PFSK-1 (cell line): ENCODE data around the gene TP53I13. TPM values are rescaled to one million over a fixed set of nuclear protein-coding genes. Genes with fewer than 3 reads are reported as not detected.
A peak's percentile ranks its signal among the peaks of the same experiment; 100 is the strongest.

Source experiments
- FOXP2 ChIP-seq: optimal IDR thresholded peaks from 2 replicates; pipeline ENCODE3; 2011; ENCODE audit warnings: borderline replicate concordance, control low read depth, inconsistent platforms; ENCODE audit not compliant: insufficient read depth; ENCODE audit errors: extremely low read length, extremely low read depth
- POLR2AphosphoS5 ChIP-seq: IDR thresholded peaks from 2 replicates; pipeline ENCODE4 v1.6.1; 2012; ENCODE audit warnings: low read depth, mild to moderate bottlenecking, control low read depth, low read length, moderate library complexity
- SIN3A ChIP-seq: IDR thresholded peaks from 2 replicates; pipeline ENCODE4 v1.6.1; 2012; ENCODE audit warnings: mild to moderate bottlenecking, low read length, moderate library complexity, borderline replicate concordance; ENCODE audit not compliant: insufficient read depth
- TAF1 ChIP-seq: IDR thresholded peaks from 2 replicates; pipeline ENCODE4 v1.6.1; 2012; ENCODE audit warnings: low read length, control low read depth, borderline replicate concordance; ENCODE audit not compliant: insufficient read depth
- polyA plus RNA-seq: library from polyadenylated mRNA; unstranded; fragments of >200 nt; gene quantifications from one replicate; pipeline ENCODE4 v1.2.1, GENCODE V29; 2012; ENCODE audit warnings: low read depth, missing spikeins; ENCODE audit not compliant: insufficient read length
- TF ChIP-seq, protein P1 (sequence below), 2 experiments: IDR thresholded peaks; 2 replicates each; pipeline versions ENCODE4 v1.6.1 to v1.8.0; 2011 to 2012; ENCODE audit warnings: low read depth in 2 of 2, low read length in 2 of 2, control low read depth in 1 of 2, inconsistent platforms in 1 of 2, mild to moderate bottlenecking in 1 of 2, moderate library complexity in 1 of 2; ENCODE audit not compliant: insufficient read depth in 1 of 2

The TP53I13 gene, protein sequence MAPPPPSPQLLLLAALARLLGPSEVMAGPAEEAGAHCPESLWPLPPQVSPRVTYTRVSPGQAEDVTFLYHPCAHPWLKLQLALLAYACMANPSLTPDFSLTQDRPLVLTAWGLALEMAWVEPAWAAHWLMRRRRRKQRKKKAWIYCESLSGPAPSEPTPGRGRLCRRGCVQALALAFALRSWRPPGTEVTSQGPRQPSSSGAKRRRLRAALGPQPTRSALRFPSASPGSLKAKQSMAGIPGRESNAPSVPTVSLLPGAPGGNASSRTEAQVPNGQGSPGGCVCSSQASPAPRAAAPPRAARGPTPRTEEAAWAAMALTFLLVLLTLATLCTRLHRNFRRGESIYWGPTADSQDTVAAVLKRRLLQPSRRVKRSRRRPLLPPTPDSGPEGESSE
- polyA plus RNA-seq = 74.6 TPM

DNA sequence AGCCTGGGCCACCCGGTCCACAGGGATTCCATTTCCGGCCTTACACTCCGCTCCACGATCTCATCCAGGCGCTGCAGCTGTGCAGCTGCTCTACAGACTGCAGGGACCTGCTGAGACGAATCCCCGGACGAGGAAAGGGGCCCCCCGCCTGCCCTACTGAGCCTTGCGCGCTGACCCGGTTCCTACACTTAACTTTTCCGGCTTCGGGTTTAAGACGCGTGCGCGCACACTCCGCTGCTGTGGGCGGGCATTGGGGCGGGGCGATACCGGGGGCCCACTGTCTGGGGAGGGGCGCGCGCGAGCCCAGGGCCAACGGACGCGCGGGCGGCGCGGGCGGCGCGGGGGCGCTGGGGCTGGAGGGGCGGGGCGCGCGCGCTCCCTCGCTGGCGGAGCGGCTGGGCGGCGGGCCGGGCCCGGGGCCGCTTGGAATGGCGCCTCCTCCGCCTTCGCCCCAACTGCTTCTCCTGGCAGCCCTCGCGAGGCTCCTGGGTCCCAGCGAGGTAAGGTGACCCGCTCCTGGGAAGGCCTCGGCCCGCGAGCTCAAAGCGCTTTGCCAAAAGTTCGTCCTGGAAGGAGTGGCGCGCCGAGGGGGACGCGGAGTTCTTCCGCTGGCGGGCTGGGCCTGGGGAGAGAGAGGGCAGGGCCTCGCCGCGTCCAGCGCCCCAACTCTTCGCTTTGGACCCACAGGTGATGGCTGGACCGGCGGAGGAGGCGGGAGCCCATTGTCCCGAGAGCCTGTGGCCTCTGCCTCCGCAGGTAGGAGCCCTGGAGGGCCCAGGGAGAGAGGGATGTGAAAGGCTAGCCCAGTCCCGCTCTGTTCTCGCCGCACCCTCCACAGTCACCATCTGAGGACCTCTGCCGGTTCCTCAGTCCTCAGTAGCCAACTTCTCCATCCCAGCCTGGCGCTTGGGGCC lies at the start of gene TP53I13:
Gene TP53I13, plus strand, starts transcription at position 371 of the 914 bp plus-strand sequence. Its CDS starts 58 bp downstream, at position 429.
- TF ChIP-seq FOXP2 (peak; percentile 49), SIN3A (no peak), TAF1 (0 out of 2 replicates have a peak, but pooled peaks have one; percentile 42), POLR2AphosphoS5 (peak; percentile 88)
- TF ChIP-seq, protein P1, sequence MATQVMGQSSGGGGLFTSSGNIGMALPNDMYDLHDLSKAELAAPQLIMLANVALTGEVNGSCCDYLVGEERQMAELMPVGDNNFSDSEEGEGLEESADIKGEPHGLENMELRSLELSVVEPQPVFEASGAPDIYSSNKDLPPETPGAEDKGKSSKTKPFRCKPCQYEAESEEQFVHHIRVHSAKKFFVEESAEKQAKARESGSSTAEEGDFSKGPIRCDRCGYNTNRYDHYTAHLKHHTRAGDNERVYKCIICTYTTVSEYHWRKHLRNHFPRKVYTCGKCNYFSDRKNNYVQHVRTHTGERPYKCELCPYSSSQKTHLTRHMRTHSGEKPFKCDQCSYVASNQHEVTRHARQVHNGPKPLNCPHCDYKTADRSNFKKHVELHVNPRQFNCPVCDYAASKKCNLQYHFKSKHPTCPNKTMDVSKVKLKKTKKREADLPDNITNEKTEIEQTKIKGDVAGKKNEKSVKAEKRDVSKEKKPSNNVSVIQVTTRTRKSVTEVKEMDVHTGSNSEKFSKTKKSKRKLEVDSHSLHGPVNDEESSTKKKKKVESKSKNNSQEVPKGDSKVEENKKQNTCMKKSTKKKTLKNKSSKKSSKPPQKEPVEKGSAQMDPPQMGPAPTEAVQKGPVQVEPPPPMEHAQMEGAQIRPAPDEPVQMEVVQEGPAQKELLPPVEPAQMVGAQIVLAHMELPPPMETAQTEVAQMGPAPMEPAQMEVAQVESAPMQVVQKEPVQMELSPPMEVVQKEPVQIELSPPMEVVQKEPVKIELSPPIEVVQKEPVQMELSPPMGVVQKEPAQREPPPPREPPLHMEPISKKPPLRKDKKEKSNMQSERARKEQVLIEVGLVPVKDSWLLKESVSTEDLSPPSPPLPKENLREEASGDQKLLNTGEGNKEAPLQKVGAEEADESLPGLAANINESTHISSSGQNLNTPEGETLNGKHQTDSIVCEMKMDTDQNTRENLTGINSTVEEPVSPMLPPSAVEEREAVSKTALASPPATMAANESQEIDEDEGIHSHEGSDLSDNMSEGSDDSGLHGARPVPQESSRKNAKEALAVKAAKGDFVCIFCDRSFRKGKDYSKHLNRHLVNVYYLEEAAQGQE (IDR thresholded peaks at IDR 0.05; ENCODE audit: insufficient read depth in 1 of 2, low read depth in 2 of 2, low read length in 2 of 2) = peak in 1 of 2 experiments; percentile 25; a peak in 1 of 4 replicates

DNA sequence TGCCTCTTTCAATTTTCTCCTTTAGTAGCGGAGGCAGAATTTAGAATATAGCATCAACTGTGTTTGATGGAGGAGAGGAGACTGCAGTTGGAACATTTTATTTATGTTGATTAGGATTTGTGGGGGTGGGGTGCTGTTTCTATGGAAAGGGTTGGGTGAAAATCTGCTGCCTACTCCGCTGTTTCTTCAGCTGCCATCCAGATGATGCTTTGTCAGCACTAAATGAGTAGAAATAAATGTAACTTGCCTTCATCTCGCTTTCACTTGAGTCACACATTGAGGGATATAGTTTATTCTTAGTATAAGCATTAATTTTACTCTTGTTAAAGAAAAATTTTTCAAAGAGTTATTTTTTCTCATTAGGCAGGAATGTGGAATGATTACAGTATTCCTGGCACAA lies 43.8 kb upstream of the TP53I13 start:
- no peak for TF ChIP-seq SIN3A
- TF ChIP-seq FOXP2 = no peak
- TF ChIP-seq, protein P1 (IDR thresholded peaks at IDR 0.05; ENCODE audit: insufficient read depth in 1 of 2, low read depth in 2 of 2, low read length in 2 of 2) = no peak
- no peak for TF ChIP-seq TAF1
- no peak for TF ChIP-seq POLR2AphosphoS5

DNA sequence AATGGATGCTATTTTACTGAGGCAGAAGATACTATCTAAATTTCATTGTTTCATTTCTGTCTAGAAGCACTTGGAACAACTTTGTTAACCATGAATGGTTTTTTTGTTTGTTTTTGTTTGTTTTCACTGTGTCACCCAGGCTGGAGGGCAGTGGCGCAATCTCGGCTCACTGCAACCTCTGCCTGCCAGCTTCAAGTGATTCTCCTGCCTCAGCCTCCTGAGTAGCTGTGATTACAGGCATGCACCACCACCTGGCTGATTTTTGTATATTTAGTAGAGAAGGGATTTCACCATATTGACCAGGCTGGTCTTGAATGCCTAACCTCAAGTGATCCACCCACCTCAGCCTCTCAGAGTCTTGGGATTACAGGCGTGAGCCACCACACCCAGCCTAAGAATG lies 42.2 kb upstream of the TP53I13 start:
- TF ChIP-seq TAF1 = no peak
- TF ChIP-seq, protein P1 (IDR thresholded peaks at IDR 0.05; ENCODE audit: insufficient read depth in 1 of 2, low read depth in 2 of 2, low read length in 2 of 2) = no peak
- no peak for TF ChIP-seq FOXP2
- TF ChIP-seq SIN3A = no peak
- TF ChIP-seq POLR2AphosphoS5 = no peak

DNA sequence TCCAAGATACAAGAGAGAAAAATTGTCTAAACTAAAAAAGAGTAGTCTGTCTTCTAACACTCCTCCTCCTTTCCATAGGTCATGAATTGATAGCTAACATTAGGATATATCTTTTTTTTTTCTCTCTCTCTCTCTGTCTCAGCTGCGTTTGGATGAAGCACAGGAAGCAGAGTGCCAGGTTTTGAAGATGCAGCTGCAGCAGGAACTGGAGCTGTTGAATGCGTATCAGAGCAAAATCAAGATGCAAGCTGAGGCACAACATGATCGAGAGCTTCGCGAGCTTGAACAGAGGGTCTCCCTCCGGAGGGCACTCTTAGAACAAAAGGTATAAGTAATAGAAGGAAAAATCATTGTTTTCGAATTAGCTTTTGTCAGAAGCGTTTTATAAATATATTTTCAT lies 34.5 kb upstream of the TP53I13 start:
- TF ChIP-seq SIN3A (no peak), POLR2AphosphoS5 (no peak), FOXP2 (no peak), TAF1 (no peak)
- TF ChIP-seq, protein P1 (IDR thresholded peaks at IDR 0.05; ENCODE audit: insufficient read depth in 1 of 2, low read depth in 2 of 2, low read length in 2 of 2) = no peak
